A549 (cell line): ENCODE measurements around the gene INPP5A. TPM values are rescaled to one million over a fixed set of nuclear protein-coding genes. Genes with fewer than 3 reads are reported as not detected.

Source experiments
- ATAC-seq, 2 experiments: fragments of 200-7000 bp in 1 of 2; fragments of >200 bp in 1 of 2; cut with Nextera tagmentation in 1 of 2; cut with Tn5 transposase in 1 of 2; 3 replicates each; pipeline versions ENCODE4 v1.8.0 to v1.9.1; 2018 to 2020; ENCODE audit warnings: mild to moderate bottlenecking in 1 of 2, moderate library complexity in 1 of 2
- CTCF ChIA-PET: fragments of 300-600 bp; sonication (Branson Sonifier 250); formaldehyde crosslinking; extraction: SDS; loops from one replicate; lab custom pipeline; 2021; ENCODE audit warnings: antibody characterized with exemption, inconsistent platforms; lab: Yijun Ruan, JAX
- POLR2A ChIA-PET: fragments of 350-600 bp; formaldehyde crosslinking; extraction: SDS; loops from one replicate; lab custom pipeline; 2021; ENCODE audit warnings: antibody characterized with exemption, inconsistent platforms; lab: Yijun Ruan, JAX
- DNase-seq, 2 experiments: peaks; one replicate each; pipeline versions ENCODE4 v3.0.0 to v3.0.0-alpha.2; 2011 to 2016; ENCODE audit warnings: low read depth in 1 of 2, low spot score in 1 of 2
- FAIRE-seq: peaks from 2 replicates; lab custom pipeline; 2011; peaks lifted over from hg19 to GRCh38; lab: Jason Lieb, UNC
- H3K27ac ChIP-seq, 2 experiments: fragments of >200 bp; sonication (Bioruptor Twin); formaldehyde crosslinking; 3 replicates each; pipeline ENCODE4 v1.5.1; 2016 to 2017
- H3K4me1 ChIP-seq: fragments of >200 bp; sonication (Bioruptor Twin); formaldehyde crosslinking; 3 replicates; pipeline ENCODE4 v1.6.1; 2016
- H3K4me2 ChIP-seq: fragments of >200 bp; sonication (Bioruptor Twin); formaldehyde crosslinking; 3 replicates; pipeline ENCODE4 v1.6.1; 2016
- H3K4me3 ChIP-seq: fragments of >200 bp; sonication (Bioruptor Twin); formaldehyde crosslinking; 3 replicates; pipeline ENCODE4 v1.5.1; 2016
- H3K9me3 ChIP-seq: fragments of >200 bp; sonication (Bioruptor Twin); formaldehyde crosslinking; 3 replicates; pipeline ENCODE4 v1.6.1; 2016
- BHLHE40 ChIP-seq: IDR thresholded peaks from 2 replicates; pipeline ENCODE4 v1.6.1; 2012; ENCODE audit warnings: low read depth, low read length, inconsistent platforms
- CBX2 ChIP-seq: fragments of 200-600 bp; sonication (generic); IDR thresholded peaks from 2 replicates; pipeline ENCODE4 v1.6.1; 2016; ENCODE audit warnings: low read depth, mild to moderate bottlenecking, borderline replicate concordance
- CBX8 ChIP-seq: fragments of 200-600 bp; sonication (generic); IDR thresholded peaks from 2 replicates; pipeline ENCODE4 v1.6.1; 2016
- CEBPB ChIP-seq, 2 experiments: fragments of >200 bp in 1 of 2; sonication (Bioruptor Twin) in 1 of 2; formaldehyde crosslinking in 1 of 2; IDR thresholded peaks; 2 replicates each; pipeline ENCODE4 v1.6.1; 2012 to 2016
- CHD2 ChIP-seq: fragments of 150-350 bp; IDR thresholded peaks from 2 replicates; pipeline ENCODE4 v1.6.1; 2014; ENCODE audit warnings: low read length; ENCODE audit not compliant: partially characterized antibody
- CHD4 ChIP-seq: fragments of 200-600 bp; sonication (generic); IDR thresholded peaks from 2 replicates; pipeline ENCODE4 v1.6.1; 2016; ENCODE audit warnings: antibody characterized with exemption, mild to moderate bottlenecking, borderline replicate concordance
- ELK1 ChIP-seq: fragments of 150-350 bp; IDR thresholded peaks from 2 replicates; pipeline ENCODE4 v1.6.1; 2014; ENCODE audit warnings: low read depth, mild to moderate bottlenecking, low read length
- FOSL2 ChIP-seq, 2 experiments: fragments of 450-650 bp in 1 of 2; fragments of >200 bp in 1 of 2; sonication (Bioruptor Twin) in 1 of 2; formaldehyde crosslinking; IDR thresholded peaks; 2 replicates each; pipeline versions ENCODE4 v1.5.0 to v1.6.1; 2016 to 2020; ENCODE audit warnings: mild to moderate bottlenecking in 1 of 2, moderate library complexity in 1 of 2
- HMGXB4 ChIP-seq: fragments of 250-450 bp; sonication (Bioruptor Pico); IDR thresholded peaks from 2 replicates; pipeline ENCODE4 v1.5.0; 2021; ENCODE audit warnings: mild to moderate bottlenecking, moderate library complexity, borderline replicate concordance
- HOXA7 ChIP-seq: fragments of 250-450 bp; sonication (Bioruptor Pico); IDR thresholded peaks from 2 replicates; pipeline ENCODE4 v1.5.0; 2020; ENCODE audit warnings: mild to moderate bottlenecking, moderate library complexity
- HOXB5 ChIP-seq: fragments of 250-450 bp; sonication (Bioruptor Pico); IDR thresholded peaks from 2 replicates; pipeline ENCODE4 v1.5.0; 2020; ENCODE audit warnings: mild to moderate bottlenecking, moderate library complexity
- JUN ChIP-seq, 2 experiments: fragments of >200 bp; sonication (Bioruptor Twin); formaldehyde crosslinking; IDR thresholded peaks; 2 replicates in 1 of 2; 3 replicates in 1 of 2; pipeline ENCODE4 v1.6.1; 2016 to 2017
- KDM5A ChIP-seq: fragments of 200-600 bp; sonication (generic); IDR thresholded peaks from 2 replicates; pipeline ENCODE4 v1.6.1; 2016; ENCODE audit warnings: antibody characterized with exemption, mild to moderate bottlenecking
- MAX ChIP-seq: IDR thresholded peaks from 2 replicates; pipeline ENCODE4 v1.6.1; 2012
- MAZ ChIP-seq: fragments of 150-350 bp; IDR thresholded peaks from 2 replicates; pipeline ENCODE4 v1.6.1; 2014; ENCODE audit warnings: antibody characterized with exemption, low read depth, low read length, borderline replicate concordance
- PBX3 ChIP-seq: IDR thresholded peaks from 2 replicates; pipeline ENCODE4 v1.6.1; 2012
- POLR2AphosphoS2 ChIP-seq: conservative IDR thresholded peaks from 2 replicates; pipeline ENCODE4 v1.6.1; 2012; ENCODE audit warnings: low read length, improper control_type of control experiment, inconsistent platforms
- RCOR1 ChIP-seq: fragments of 150-350 bp; IDR thresholded peaks from 2 replicates; pipeline ENCODE4 v1.6.1; 2014; ENCODE audit warnings: antibody characterized with exemption, low read length, low read depth
- REST ChIP-seq: fragments of 200-600 bp; sonication (generic); IDR thresholded peaks from 2 replicates; pipeline ENCODE4 v1.6.1; 2016; ENCODE audit warnings: antibody characterized with exemption, mild to moderate bottlenecking, moderate library complexity
- SMC3 ChIP-seq: fragments of >200 bp; sonication (Bioruptor Twin); formaldehyde crosslinking; IDR thresholded peaks from 3 replicates; pipeline ENCODE4 v1.6.1; 2018; ENCODE audit warnings: inconsistent platforms
- SREBF2 ChIP-seq: fragments of 450-650 bp; IDR thresholded peaks from 2 replicates; pipeline ENCODE4 v1.6.1; 2014; ENCODE audit warnings: mild to moderate bottlenecking, moderate library complexity
- ZC3H11A ChIP-seq: fragments of 450-650 bp; IDR thresholded peaks from 2 replicates; pipeline ENCODE4 v1.6.1; 2014; ENCODE audit warnings: antibody characterized with exemption, mild to moderate bottlenecking
- WGBS: methylation state at CpG from one replicate; pipeline ENCODE4 v1.1.6; 2017; ENCODE audit errors: missing lambda C conversion rate; 5-methylcytosine and 5-hydroxymethylcytosine counted together
- polyA plus RNA-seq, 4 experiments: library from polyadenylated mRNA; depleted of rRNA in 3 of 4; stranded (reverse); fragments of >200 nt; fragmentation: RNase III in 1 of 4; extraction: RNeasy Plus Mini Kit Qiagen cat#74134 plus additional on column Dnase treatment in 1 of 4; gene quantifications; 2 replicates in 3 of 4; 3 replicates in 1 of 4; pipeline ENCODE4 v1.2.3, GENCODE V29; 2011 to 2017

Gene INPP5A
- polyA plus RNA-seq, 2 of the 4 experiments (the other 2 are of a cell fraction), result 13.7 to 15.1 TPM

- TF ChIP-seq CHD2 (no peak), CHD4 (no peak), JUN (IDR thresholded peaks at IDR 0.05) (no peak), CEBPB (IDR thresholded peaks at IDR 0.05) (no peak), ELK1 (no peak), CBX2 (no peak), KDM5A (no peak), REST (no peak), MAZ (no peak), ZC3H11A (no peak), HMGXB4 (CRISPR knock-in tag) (no peak)
- TF ChIP-seq, all 56 proteins: peak for 0
- ChIA-PET CTCF (interaction anchor here (1.8 kb wide), 1 partner anchor 9 kb away, joined by 4 read pairs; no protein-coding TSS in a partner anchor), POLR2A (no interaction called here)
- DNase-seq, result no peak
- H3K4me2 ChIP-seq, result no peak overlapping the region
- WGBS, result 87% methylated on average over 18 of the region's 21 CpGs
- no peak for ATAC-seq
- no peak overlapping the region for H3K27ac ChIP-seq
- peaks cover 25% of the 10 kb centered on the region for H3K9me3 ChIP-seq
- no peak for FAIRE-seq
- peaks cover 10% of the 10 kb centered on the region for H3K4me1 ChIP-seq
- H3K4me3 ChIP-seq, result no peak overlapping the region
These were observed 59.2 kb downstream of the INPP5A start for GRCh38 chr10:132596742-132597279.

GRCh38 chr10:132597654-132598053, 60.1 kb downstream of the INPP5A start:
- FAIRE-seq, result no peak
- CTCF ChIA-PET, result no interaction called here

More at GRCh38 chr10:132597654-132598053, 60.1 kb downstream of the INPP5A start:
- POLR2A ChIA-PET, result no interaction called here
- ATAC-seq (no peak), DNase-seq (no peak)
- WGBS, result 95% methylated on average over 16 of the region's 21 CpGs
- TF ChIP-seq REST (no peak), KDM5A (no peak), CEBPB (IDR thresholded peaks at IDR 0.05) (no peak), POLR2AphosphoS2 (no peak), BHLHE40 (no peak), CHD4 (no peak), FOSL2 (IDR thresholded peaks at IDR 0.05) (no peak), FOSL2 (CRISPR knock-in tag; IDR thresholded peaks at IDR 0.05) (no peak), SREBF2 (no peak), SMC3 (no peak), PBX3 (no peak), RCOR1 (no peak), ZC3H11A (no peak), HOXA7 (no peak), CHD2 (no peak), MAX (no peak), CBX8 (no peak), HOXB5 (CRISPR knock-in tag) (no peak)
- Histone ChIP-seq H3K27ac (no peak overlapping the region), H3K4me1 (peaks cover 7% of the 10 kb centered on the region; the same call in 1 of the 3 replicates), H3K9me3 (peaks cover 25% of the 10 kb centered on the region), H3K4me2 (no peak overlapping the region), H3K4me3 (no peak overlapping the region)
